ENCODE data around the gene GMEB2. TPM values are rescaled to one million over a fixed set of nuclear protein-coding genes. Genes with fewer than 3 reads are reported as not detected.
"Not testable (repeated sequence)": the region's sequence is repeated elsewhere in the genome, so short reads cannot be mapped to it uniquely, and the experiment has no call there.

Gene GMEB2
- total and polyA plus RNA-seq, 11 donors, result 4.3 to 10.0 (median 6.1) TPM

DNA sequence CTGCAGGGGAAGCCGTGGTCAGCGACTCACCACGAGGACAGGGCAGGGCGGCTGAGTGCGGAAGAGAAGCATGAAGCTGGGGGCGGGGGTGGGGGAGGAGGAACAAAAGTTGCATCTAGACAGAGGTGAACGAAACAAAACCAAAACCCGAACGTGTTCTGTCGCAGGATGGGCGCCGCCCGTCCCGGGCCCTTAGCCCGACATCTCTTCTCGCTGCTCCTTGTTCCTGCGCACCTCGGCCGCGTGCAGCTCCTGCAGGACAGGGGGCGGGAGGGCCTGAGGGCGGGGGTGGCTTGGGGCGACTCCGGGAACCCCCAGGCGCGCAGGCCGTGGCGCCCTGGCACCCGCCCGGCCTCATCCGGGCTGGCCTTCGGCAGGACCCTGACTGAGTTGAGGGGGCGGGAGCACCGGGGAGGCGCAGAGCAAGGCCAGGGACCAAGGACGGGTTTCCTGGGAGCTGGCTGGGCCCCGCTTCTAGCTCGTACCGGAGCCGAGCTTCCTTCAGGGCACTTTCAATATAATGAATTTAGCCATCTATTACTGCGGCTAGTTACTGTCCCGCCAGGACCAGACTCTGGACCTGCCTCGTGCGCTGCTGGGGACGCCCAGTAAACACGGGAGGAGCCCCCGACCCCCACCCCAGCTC lies 14.4 kb upstream of the GMEB2 start:
- intact Hi-C loops (cut with DNase I), result loop anchor here in 1 of 10 donors (2.0 kb wide), 1 partner anchor 14 kb away; the partner anchor contains the start of gene GMEB2

DNA sequence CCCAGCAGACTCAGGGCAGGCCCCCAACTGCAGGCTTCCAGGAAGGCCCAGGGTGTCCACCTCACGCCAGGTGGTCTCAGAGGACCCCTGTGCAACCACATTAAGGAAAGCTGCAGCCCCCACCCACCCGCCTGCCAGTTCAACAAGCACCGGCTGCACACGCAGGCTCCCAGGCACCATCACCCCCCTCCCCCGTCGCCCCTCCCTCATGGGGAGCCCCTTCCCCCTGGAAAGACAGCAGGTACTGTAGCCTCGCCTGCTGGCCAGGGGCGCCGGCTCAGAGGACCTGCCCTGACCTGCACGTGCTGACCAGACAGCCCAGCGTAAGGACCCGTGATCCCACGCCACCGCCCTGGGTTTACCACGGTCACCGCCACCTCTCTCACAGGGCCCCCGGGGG lies 13.8 kb upstream of the GMEB2 start:
- peak overlapping the region; percentile 58 to 96 (median 82) for H3K27ac ChIP-seq
- peak overlapping the region in 11 of 12 donors; percentile 8 to 79 (median 46) for H3K4me3 ChIP-seq
- not testable (repeated sequence) for H3K9me3 ChIP-seq, H3K36me3 ChIP-seq, DNase-seq, ATAC-seq, H3K27me3 ChIP-seq
- intact Hi-C loops (cut with DNase I), result loop anchor here in 1 of 10 donors (2.0 kb wide), 1 partner anchor 14 kb away; the partner anchor contains the start of gene GMEB2
- peaks cover 0 to 48% (median 14%) of the 10 kb centered on the region in 12 donors for H3K4me1 ChIP-seq
- WGBS, 4 donors, result 40 to 79% (median 54%) methylated on average over 2 to 17 of the region's 17 CpGs

More for the DNA sequence above, 14.4 kb upstream of the GMEB2 start:
- peak overlapping the region; percentile 42 to 79 (median 66) for H3K4me3 ChIP-seq
- 4 to 33% (median 15%) methylated on average over 31 to 41 of the region's 47 CpGs for WGBS, 4 donors
- H3K27ac ChIP-seq, result peak overlapping the region; percentile 78 to 99 (median 90)
- H3K36me3 ChIP-seq, result no peaks in the 10 kb centered on the region
- TF ChIP-seq POLR2A (IDR thresholded peaks at IDR 0.05), result peak in 1 of 2 donors; percentile 59
- TF ChIP-seq, protein P1, sequence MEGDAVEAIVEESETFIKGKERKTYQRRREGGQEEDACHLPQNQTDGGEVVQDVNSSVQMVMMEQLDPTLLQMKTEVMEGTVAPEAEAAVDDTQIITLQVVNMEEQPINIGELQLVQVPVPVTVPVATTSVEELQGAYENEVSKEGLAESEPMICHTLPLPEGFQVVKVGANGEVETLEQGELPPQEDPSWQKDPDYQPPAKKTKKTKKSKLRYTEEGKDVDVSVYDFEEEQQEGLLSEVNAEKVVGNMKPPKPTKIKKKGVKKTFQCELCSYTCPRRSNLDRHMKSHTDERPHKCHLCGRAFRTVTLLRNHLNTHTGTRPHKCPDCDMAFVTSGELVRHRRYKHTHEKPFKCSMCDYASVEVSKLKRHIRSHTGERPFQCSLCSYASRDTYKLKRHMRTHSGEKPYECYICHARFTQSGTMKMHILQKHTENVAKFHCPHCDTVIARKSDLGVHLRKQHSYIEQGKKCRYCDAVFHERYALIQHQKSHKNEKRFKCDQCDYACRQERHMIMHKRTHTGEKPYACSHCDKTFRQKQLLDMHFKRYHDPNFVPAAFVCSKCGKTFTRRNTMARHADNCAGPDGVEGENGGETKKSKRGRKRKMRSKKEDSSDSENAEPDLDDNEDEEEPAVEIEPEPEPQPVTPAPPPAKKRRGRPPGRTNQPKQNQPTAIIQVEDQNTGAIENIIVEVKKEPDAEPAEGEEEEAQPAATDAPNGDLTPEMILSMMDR (IDR thresholded peaks at IDR 0.05), result no peak
- no peaks in the 10 kb centered on the region for H3K27me3 ChIP-seq
- H3K4me1 ChIP-seq, result peaks cover 0 to 43% (median 14%) of the 10 kb centered on the region in 12 donors
- peak in 2 of 5 donors; percentile 57 to 78 for DNase-seq
- no peaks in the 10 kb centered on the region for H3K9me3 ChIP-seq
- peak in 3 of 4 donors; percentile 17 to 35 (median 24) for ATAC-seq

- H3K27ac ChIP-seq, result peak overlapping the region; percentile 58 to 96 (median 82)
- DNase-seq, result peak in 1 of 5 donors; percentile 71
- WGBS, 4 donors, result 27 to 73% (median 68%) methylated on average over 6 to 8 of the region's 8 CpGs
- TF ChIP-seq POLR2A (IDR thresholded peaks at IDR 0.05), result no peak
- TF ChIP-seq, protein P1 (IDR thresholded peaks at IDR 0.05), result no peak
- H3K4me1 ChIP-seq, result peaks cover 0 to 55% (median 14%) of the 10 kb centered on the region in 12 donors
- no peaks in the 10 kb centered on the region for H3K27me3 ChIP-seq
- intact Hi-C loops (cut with DNase I), result loop anchor here in 1 of 10 donors (2.0 kb wide), 1 partner anchor 13 kb away; the partner anchor contains the start of gene GMEB2
- no peaks in the 10 kb centered on the region for H3K9me3 ChIP-seq
- ATAC-seq, result peak in 1 of 4 donors; percentile 33
- no peaks in the 10 kb centered on the region for H3K36me3 ChIP-seq
- peak overlapping the region in 11 of 12 donors; percentile 8 to 79 (median 46) for H3K4me3 ChIP-seq
Observed at GRCh38 chr20:63640086-63640485, 13.2 kb upstream of the GMEB2 start.

GRCh38 chr20:63639093-63639975 lies 12.4 kb upstream of the GMEB2 start:
- 59 to 68% (median 60%) methylated on average over 15 of the region's 15 CpGs for WGBS, 4 donors
- peak in 1 of 2 donors; percentile 41 for TF ChIP-seq POLR2A (IDR thresholded peaks at IDR 0.05)
- TF ChIP-seq, protein P1 (IDR thresholded peaks at IDR 0.05), result no peak
- Histone ChIP-seq H3K27me3 (no peaks in the 10 kb centered on the region), H3K36me3 (no peaks in the 10 kb centered on the region), H3K4me1 (peaks cover 0 to 61% (median 14%) of the 10 kb centered on the region in 12 donors), H3K9me3 (no peaks in the 10 kb centered on the region), H3K27ac (peak overlapping the region; percentile 58 to 96 (median 82)), H3K4me3 (peak overlapping the region in 10 of 12 donors; percentile 8 to 79 (median 54))
- peak; percentile 27 to 76 (median 54) for ATAC-seq
- intact Hi-C loops (cut with DNase I), result no loop called here
- peak; percentile 56 to 79 (median 70) for DNase-seq
